ENCODE measurements around the gene FKBP7. TPM values are rescaled to one million over a fixed set of nuclear protein-coding genes. Genes with fewer than 3 reads are reported as not detected.

Gene FKBP7
- polyA plus RNA-seq, 1 donor (not counting 4 experiments of a cell fraction or from before 2014, with no cell fraction given): 2.4 TPM

DNA sequence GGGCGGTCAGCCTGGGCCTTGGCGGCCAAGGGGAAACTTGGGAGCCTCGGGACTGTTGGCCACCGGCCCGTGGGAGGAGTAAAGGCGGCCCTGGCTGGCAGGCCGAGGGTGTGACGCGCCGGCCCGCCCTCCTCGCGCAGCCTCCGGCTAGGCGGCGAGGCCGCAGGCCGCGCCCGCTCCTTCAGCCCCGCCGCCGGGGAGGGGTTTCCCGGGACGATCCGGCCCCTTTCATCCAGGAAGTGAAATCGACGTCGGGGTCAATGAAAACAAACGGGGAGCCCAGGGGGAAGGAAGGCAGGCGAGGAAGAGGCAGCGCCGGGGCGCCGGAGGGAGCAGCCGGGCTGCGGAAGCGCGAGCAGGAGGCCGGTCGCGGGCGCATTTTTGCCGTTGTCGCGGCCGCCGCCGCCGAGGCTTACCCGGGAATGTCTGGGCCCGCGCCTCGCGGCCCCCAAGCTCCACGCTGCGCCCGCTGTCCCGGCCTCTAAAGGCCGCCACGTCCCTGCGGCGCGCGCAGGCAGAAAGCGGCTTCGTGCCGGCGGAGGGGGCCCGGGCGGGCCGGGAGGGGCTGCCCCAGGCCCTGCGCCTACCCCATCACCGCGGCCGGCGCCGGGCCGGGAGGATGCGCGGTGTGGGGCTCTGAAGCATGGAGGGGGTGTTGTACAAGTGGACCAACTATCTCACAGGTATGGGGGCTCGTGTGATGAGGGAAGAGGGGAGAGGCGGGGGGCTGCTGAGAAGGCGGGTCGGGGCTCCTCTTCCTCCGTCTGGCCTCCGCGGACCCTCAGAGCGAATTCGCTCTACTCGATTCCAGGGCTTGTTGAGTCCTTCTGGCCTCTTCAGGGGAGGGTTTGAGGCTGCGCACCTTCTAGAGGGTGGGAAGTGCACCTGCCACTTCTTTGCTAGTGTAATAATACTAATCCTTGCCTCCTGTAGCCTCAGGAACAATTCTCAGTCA, 2.1 kb upstream of the FKBP7 start, which contains the start of gene PLEKHA3:
TSS of gene PLEKHA3 (plus strand) at position 231 of the 955 bp plus-strand sequence. CDS start at position 644, 413 bp downstream.
- dilution Hi-C loops (cut with MboI; ENCODE audit: extremely low pct_ligation_motif_present, low sequenced_read_pairs): no loop called here
- peaks cover 36% of the 10 kb centered on the region for H3K79me2 ChIP-seq (ENCODE audit: control insufficient read depth, insufficient read depth, low read length)
- H3K9ac ChIP-seq (ENCODE audit: control insufficient read depth, extremely low read depth, insufficient read depth, low read length): peak within 1 kb of the TSS; percentile 79
- H3K4me1 ChIP-seq (ENCODE audit: control insufficient read depth, extremely low read depth, insufficient read depth, low read length): peaks cover 27% of the 10 kb centered on the region
- peak within 1 kb of the TSS; percentile 93 for H2AFZ ChIP-seq (ENCODE audit: control insufficient read depth, low read length)
- no peaks in the 10 kb centered on the region for H3K36me3 ChIP-seq (ENCODE audit: control insufficient read depth in 2 of 2, extremely low read depth in 1 of 2, insufficient read depth in 2 of 2, low read length in 2 of 2)
- no peaks in the 10 kb centered on the region for H4K20me1 ChIP-seq (ENCODE audit: control insufficient read depth, extremely low read depth, insufficient read depth, low read length)
- peak within 1 kb of the TSS; percentile 59 for H3K27ac ChIP-seq (ENCODE audit: control insufficient read depth, insufficient read depth, low read length)
- H3K27me3 ChIP-seq (ENCODE audit: control insufficient read depth, extremely low read depth, insufficient read depth, low read length): no peaks in the 10 kb centered on the region
- TF ChIP-seq, protein P1, sequence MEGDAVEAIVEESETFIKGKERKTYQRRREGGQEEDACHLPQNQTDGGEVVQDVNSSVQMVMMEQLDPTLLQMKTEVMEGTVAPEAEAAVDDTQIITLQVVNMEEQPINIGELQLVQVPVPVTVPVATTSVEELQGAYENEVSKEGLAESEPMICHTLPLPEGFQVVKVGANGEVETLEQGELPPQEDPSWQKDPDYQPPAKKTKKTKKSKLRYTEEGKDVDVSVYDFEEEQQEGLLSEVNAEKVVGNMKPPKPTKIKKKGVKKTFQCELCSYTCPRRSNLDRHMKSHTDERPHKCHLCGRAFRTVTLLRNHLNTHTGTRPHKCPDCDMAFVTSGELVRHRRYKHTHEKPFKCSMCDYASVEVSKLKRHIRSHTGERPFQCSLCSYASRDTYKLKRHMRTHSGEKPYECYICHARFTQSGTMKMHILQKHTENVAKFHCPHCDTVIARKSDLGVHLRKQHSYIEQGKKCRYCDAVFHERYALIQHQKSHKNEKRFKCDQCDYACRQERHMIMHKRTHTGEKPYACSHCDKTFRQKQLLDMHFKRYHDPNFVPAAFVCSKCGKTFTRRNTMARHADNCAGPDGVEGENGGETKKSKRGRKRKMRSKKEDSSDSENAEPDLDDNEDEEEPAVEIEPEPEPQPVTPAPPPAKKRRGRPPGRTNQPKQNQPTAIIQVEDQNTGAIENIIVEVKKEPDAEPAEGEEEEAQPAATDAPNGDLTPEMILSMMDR (optimal IDR thresholded peaks at IDR 0.05 in 1 of 3, IDR thresholded peaks at IDR 0.05 in 1 of 3, conservative IDR thresholded peaks at IDR 0.05 in 1 of 3; ENCODE audit: extremely low read depth in 1 of 3, insufficient read depth in 2 of 3, low read length in 3 of 3): no peak
- no peak for TF ChIP-seq EZH2 (IDR thresholded peaks at IDR 0.05; ENCODE audit: low read length)
- peak; percentile 53 for DNase-seq (ENCODE audit: low read depth, low spot score)
- FAIRE-seq: no peak
- no peaks in the 10 kb centered on the region for H3K9me3 ChIP-seq (ENCODE audit: control insufficient read depth, low read depth, low read length)
- H3K4me3 ChIP-seq (ENCODE audit: control insufficient read depth in 2 of 3, extremely low read depth in 1 of 3, insufficient read depth in 2 of 3, low read depth in 1 of 3, low read length in 3 of 3): peak within 1 kb of the TSS; percentile 66 to 83 (median 81)
- peak within 1 kb of the TSS; percentile 86 for H3K4me2 ChIP-seq (ENCODE audit: control insufficient read depth, extremely low read depth, insufficient read depth, low read depth, low read length)
- no peaks in the 10 kb centered on the region for H3K9me1 ChIP-seq (ENCODE audit: control insufficient read depth, extremely low read depth, insufficient read depth, low read length)

DNA sequence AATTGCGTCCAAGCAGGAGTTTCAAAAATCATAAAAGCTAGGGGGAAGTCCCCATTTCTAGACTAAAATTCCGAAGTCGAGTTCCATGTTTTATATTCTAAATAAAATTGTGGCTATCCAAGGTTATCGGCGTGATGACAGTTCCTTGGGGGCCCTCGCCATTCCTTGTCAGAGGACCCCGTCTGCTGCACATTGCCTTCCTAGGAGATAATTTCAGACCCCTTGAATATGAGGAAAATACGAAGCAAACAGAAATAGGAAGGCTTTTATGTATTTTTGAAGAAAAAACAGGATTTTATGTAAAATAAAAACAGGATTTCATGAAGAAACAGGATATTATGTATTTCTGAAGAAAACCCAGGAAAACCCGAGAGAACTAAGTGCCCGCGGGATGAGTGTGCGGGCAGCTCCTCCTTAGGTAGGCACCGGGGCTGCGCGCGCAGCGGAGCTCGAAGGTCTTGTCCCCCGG, 1.4 kb upstream of the FKBP7 start:
- DNase-seq (ENCODE audit: low read depth, low spot score): no peak
- H4K20me1 ChIP-seq (ENCODE audit: control insufficient read depth, extremely low read depth, insufficient read depth, low read length): no peaks in the 10 kb centered on the region

More for the DNA sequence above, 1.4 kb upstream of the FKBP7 start:
- Histone ChIP-seq H3K79me2 (ENCODE audit: control insufficient read depth, insufficient read depth, low read length) (peaks cover 36% of the 10 kb centered on the region), H3K36me3 (ENCODE audit: control insufficient read depth in 2 of 2, extremely low read depth in 1 of 2, insufficient read depth in 2 of 2, low read length in 2 of 2) (no peaks in the 10 kb centered on the region), H3K4me1 (ENCODE audit: control insufficient read depth, extremely low read depth, insufficient read depth, low read length) (peaks cover 27% of the 10 kb centered on the region), H3K4me3 (ENCODE audit: control insufficient read depth in 2 of 3, extremely low read depth in 1 of 3, insufficient read depth in 2 of 3, low read depth in 1 of 3, low read length in 3 of 3) (peak overlapping the region; percentile 66 to 81 (median 78)), H3K9me1 (ENCODE audit: control insufficient read depth, extremely low read depth, insufficient read depth, low read length) (no peaks in the 10 kb centered on the region), H3K27me3 (ENCODE audit: control insufficient read depth, extremely low read depth, insufficient read depth, low read length) (no peaks in the 10 kb centered on the region), H2AFZ (ENCODE audit: control insufficient read depth, low read length) (peak overlapping the region; percentile 58), H3K9ac (ENCODE audit: control insufficient read depth, extremely low read depth, insufficient read depth, low read length) (peak overlapping the region; percentile 79), H3K27ac (ENCODE audit: control insufficient read depth, insufficient read depth, low read length) (peak overlapping the region; percentile 59), H3K4me2 (ENCODE audit: control insufficient read depth, extremely low read depth, insufficient read depth, low read depth, low read length) (peak overlapping the region; percentile 81), H3K9me3 (ENCODE audit: control insufficient read depth, low read depth, low read length) (no peaks in the 10 kb centered on the region)
- no peak for TF ChIP-seq EZH2 (IDR thresholded peaks at IDR 0.05; ENCODE audit: low read length)
- TF ChIP-seq, protein P1 (optimal IDR thresholded peaks at IDR 0.05 in 1 of 3, IDR thresholded peaks at IDR 0.05 in 1 of 3, conservative IDR thresholded peaks at IDR 0.05 in 1 of 3; ENCODE audit: extremely low read depth in 1 of 3, insufficient read depth in 2 of 3, low read length in 3 of 3): no peak
- dilution Hi-C loops (cut with MboI; ENCODE audit: extremely low pct_ligation_motif_present, low sequenced_read_pairs): no loop called here
- FAIRE-seq: no peak
